NCI-H82 treated with DMSO at 0.1 percent for 48 hours (cell line): Measurements from ENCODE around the gene CX3CL1.
"Not testable (repeated sequence)": the region's sequence is repeated elsewhere in the genome, so short reads cannot be mapped to it uniquely, and the experiment has no call there.

Experiments
- DNase-seq: peaks from one replicate; lab custom pipeline; 2025; ENCODE audit not compliant: unreplicated experiment; lab: John Stamatoyannopoulos, UW

CX3CL1 gene

DNA sequence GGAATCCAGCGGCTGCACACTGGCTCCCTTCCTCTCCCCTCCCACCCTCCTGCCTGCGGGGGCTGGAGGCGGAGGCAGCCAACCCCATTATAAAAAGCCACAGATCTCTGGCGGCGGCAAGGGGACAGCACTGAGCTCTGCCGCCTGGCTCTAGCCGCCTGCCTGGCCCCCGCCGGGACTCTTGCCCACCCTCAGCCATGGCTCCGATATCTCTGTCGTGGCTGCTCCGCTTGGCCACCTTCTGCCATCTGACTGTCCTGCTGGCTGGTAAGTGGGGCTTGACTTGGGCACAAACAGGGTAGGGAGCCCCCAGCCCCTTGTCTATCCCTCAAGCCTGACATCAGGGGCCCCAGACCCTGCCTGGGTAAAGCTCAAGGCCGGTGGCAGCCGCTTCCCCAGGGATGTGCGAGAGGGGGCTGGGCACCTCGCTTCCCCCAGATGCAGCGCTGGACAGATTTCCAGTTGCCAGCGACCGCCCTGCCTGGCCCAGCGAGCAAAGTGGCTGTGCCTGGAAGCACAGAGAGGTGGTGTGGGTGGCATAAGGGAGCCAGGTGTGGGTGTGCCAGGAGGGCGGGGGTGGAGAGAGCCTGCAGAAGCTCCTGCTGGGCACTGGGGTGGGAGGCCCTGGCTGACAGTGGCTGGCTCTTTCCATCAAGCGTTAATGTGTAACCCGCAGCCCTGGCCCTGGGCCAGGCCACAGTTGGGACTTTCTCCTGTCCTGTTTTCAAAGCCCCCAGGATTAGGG, at the start of gene CX3CL1:
Gene CX3CL1, plus strand, starts transcription at position 119 of the 745 bp plus-strand sequence. Its CDS starts 79 bp downstream, at position 198.
- peak; percentile 7 for DNase-seq

DNA sequence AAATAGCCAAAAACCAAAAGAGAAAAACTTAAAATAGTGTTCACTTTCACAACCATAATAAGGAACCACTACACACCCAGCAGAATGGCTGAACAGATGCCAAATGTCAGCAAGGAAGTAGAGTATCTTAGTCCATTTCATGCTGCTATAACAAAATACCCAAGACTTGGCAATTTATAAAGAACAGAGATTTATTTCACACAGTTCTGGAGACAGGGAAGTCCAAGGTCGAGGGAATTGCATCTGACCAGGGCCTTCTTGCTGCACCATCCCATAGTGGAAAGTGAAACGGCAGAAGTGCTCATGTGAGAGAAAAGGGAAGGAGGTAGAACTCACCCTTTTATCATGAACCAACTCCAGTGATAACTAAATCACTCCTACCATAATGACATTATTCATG, 47.5 kb upstream of the CX3CL1 start:
- DNase-seq, result no peak

- no peak for DNase-seq
Observed at GRCh38 chr16:57325458-57325857, 46.8 kb upstream of the CX3CL1 start.

DNA sequence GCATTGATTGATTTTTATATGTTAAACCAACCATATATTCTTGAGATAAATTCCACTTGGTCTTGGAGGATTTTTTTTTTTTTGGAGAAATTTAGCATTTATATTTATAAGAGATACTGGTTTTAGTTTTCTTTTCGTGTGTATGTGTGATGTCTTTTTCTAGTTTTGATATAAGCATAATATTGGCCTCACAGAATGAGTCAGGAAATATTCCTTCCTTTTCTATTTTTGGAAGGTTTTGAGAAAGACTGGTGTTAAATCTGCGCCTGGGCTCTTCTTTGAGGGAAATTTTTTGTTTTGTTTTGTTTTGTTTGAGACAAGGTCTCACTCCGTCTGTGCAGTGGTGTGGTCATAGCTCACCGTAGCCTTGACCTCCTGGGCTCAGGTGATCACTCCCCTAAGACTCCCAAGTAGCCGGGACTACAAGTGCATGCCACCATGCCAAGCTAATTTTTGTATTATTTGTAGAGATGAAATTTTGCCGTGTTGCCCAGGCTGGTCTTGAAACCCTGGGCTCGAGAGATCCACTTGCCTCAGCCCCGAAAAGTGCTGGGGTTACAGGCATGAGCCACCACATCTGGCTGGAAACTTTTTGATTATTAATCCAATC, 42.5 kb upstream of the CX3CL1 start:
- no peak for DNase-seq

DNA sequence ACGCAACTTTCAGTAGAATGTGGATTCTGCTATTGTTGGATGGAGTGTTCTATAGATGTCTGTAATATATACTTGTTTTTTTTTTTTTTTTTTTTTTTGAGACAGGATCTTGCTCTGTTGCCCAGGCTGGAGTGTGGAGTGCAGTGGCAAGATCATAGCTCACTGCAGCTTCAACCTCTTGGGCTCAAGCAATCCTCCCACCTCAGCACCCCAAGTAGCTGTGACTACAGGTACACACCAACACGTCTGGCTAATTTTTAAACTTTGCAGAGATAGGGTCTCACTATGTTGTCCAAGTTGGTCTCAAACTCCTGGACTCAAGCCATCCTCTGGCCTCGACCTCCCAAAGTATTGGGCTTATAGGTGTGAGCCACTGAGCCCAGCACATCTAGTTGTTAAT, 40.9 kb upstream of the CX3CL1 start:
- DNase-seq, result no peak

- no peak for DNase-seq
Observed at GRCh38 chr16:57333402-57333801, 38.9 kb upstream of the CX3CL1 start.

DNA sequence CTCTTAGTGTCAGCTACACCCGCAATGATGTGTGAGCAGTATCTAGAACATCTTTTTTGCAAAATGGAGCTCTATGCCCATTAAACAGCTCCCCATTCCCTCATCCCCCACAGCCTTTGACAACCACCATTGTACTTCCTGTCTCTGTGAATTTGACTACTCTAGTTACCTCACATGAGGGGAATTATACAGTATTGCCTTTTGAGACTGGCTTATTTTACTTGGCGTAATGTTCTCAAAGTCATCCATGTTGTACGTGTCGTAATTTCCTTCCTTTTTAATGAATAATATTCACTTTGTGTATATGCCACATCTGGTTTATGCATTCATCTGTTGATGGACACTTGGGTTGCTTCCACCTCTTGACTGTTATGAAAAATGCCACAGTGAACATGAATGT, 36.9 kb upstream of the CX3CL1 start:
- DNase-seq, result no peak

- no peak for DNase-seq
Observed at GRCh38 chr16:57341062-57341440, 31.2 kb upstream of the CX3CL1 start.

- DNase-seq, result no peak
Observed at GRCh38 chr16:57341441-57342303, 30.6 kb upstream of the CX3CL1 start.

DNA sequence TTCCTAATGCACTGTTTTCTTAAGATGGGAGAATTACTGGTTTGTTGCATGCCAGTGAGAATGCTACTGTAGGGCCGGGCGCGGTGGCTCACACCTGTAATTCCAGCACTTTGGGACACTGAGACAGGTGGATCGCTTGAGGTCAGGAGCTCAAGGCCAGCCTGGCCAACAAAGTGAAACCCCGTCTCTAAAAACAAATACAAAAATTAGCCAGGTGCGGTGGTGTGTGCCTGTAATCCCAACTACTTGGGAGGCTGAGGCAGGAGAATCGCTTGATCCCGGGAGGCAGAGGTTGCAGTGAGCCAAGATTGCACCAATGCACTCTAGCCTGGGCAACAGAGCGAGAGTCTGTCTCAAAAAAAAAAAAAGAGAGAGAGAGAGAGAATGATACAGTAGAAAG, 29.7 kb upstream of the CX3CL1 start:
- not testable (repeated sequence) for DNase-seq

DNA sequence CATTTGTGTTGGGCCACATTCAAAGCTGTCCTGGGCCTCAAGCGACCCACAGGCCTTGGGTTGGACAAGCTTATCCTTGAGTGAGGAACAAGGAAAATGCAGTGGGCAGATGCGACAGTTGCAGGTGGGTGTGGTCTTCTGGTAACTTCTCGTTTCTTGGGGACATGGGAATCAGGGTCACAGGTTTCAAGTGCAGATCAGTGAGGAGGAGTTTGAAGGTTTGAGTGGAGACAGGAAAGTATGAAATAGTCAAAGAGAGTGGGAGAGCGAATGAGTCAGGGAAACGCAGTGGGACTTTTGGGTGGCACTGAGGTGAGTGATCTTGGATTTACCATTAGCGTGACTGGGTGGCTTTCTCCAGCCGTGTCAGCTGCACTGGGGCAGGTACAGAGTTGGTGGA, 29.1 kb upstream of the CX3CL1 start:
- DNase-seq, result no peak

DNA sequence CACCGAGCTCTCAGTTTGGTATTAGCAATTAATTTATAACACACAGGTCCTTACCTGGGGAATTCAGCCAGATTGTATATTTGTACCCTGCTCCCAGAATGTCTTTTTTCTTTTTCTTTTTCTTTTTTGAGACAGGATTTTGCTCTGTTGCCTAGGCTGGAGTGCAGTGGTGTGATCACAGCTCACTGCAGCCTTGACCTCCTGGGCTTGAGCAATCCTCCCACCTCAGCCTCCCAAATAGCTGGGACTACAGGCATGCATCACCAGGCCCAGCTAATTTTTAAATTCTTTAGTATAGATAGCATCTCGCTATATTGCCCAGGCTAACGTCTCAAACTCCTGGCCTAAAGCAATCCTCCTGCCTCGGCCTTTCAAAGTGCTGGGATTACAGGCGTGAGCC, 28.2 kb upstream of the CX3CL1 start:
- DNase-seq, result not testable (repeated sequence)

GRCh38 chr16:57345021-57345420, 27.3 kb upstream of the CX3CL1 start:
- no peak for DNase-seq

DNA sequence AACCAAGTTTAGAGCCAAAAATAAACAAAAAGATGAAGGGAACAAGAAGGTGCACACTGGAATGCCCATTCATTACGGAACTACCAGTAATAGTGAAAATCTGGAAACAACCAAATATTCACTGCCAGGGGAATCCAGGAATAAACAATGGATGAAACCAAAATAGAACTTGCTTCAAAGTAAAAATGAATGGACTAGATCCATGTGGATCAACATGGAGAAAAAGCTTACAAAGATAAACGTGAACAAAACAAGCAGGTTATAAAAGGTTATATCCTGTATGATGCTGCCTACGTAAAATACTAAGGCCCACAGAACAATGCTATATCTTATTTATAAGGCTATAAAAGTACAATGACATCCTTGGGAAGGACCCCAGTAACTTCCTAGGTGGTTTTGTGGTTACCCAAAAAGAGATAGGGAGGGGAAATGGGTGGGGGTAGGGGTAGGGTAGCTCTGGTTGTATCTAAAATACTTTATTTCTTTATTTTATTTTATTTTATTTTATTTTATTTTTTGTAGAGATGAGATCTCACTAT, 26.6 kb upstream of the CX3CL1 start:
- no peak for DNase-seq

- no peak for DNase-seq
Observed at GRCh38 chr16:57347858-57348257, 24.4 kb upstream of the CX3CL1 start.

DNA sequence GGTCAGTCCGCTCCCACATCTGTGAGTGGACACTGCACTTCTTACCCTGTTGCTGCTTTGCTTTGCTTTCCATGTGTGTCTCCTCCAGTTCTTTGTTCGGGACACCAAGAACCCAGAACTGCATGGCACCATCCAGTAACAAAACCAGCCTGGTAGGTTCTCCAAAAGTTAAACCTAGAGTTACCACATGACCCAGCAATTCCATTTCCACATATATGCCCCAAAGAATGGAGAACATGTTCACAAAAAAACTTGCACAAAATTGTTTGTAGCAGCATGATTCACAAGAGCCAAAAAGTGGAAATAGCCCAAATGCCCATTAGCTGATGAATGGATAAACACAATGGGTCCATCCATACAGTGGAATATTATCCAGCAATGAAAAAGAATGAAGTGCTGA, 24.0 kb upstream of the CX3CL1 start:
- DNase-seq, result no peak

DNA sequence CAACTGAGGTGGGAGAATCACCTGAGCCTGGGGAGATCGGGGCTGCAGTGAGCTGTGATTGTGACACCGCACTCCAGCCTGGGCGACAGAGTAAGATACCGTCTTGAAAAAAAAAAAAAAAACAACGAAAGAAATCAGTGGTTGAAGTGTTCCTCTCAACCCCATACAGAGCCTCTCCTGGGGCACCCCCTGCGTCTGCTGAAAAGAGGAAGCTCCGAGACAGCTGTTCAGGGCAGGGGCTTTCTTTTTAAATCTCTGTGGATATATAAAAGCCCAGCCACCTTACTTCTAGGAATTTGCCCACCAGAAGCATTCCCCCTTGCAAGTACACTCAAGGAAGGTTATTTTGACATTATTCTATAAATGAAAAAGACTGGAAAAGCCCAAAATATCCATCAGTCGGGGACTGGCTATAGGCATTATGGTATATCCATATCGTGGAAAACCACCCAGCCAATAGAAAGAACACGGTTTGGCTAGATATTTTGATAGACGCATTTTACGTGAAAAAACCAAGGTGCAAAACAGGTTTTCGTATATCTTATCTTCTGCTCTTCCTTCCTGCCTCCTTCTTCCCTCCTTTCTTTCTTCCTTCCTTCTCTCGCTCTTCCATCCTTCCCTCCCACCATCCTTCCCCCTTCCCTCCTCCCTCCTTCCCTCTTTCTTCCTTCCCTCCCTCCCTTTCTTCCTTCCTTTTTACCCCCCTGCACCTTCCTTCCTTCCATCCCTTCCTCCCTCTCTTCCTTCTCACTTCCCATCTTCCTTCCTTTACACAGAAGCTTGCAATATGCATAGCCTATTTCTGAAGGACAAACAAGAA, 22.9 kb upstream of the CX3CL1 start:
- no peak for DNase-seq

- no peak for DNase-seq
Observed at GRCh38 chr16:57352636-57353047, 19.6 kb upstream of the CX3CL1 start.

- no peak for DNase-seq
Observed at GRCh38 chr16:57354311-57354710, 18.0 kb upstream of the CX3CL1 start.

GRCh38 chr16:57355898-57356414, 16.3 kb upstream of the CX3CL1 start:
- no peak for DNase-seq

DNA sequence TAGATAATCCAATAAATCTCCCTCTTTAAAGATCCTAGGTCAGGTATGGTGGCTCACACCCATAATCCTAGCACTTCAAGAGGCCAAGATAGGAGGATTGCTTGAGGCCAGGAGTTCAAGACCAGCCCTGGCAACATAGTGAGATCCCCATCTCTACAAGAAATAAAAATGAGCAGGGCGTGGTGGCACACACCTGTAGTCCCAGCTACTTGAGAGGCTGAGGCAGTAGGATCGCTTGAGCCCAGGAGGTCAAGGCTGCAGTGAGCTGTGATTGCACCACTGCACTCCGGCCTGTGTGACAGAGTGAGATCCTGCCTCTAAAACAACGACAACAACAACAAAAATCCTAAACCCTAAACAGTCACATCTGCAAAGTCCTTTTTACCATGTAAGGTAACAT, 15.7 kb upstream of the CX3CL1 start:
- DNase-seq, result no peak
